Fibroblast of villous mesenchyme (primary cell): ENCODE results near the gene XIRP2. TPM values are rescaled to one million over a fixed set of nuclear protein-coding genes. Genes with fewer than 3 reads are reported as not detected.

Experiments used
- DNase-seq: peaks from one replicate; pipeline ENCODE4 v3.0.0-alpha.2; 2010; ENCODE audit warnings: low read depth
- H3K4me3 ChIP-seq: 2 replicates; pipeline ENCODE4 v1.5.1; 2011; ENCODE audit warnings: low read depth, mild to moderate bottlenecking, low read length
- CTCF ChIP-seq: IDR thresholded peaks from 2 replicates; pipeline ENCODE4 v1.5.1; 2012; ENCODE audit warnings: low read depth, mild to moderate bottlenecking, low read length; ENCODE audit not compliant: insufficient read depth
- total RNA-seq: library from RNA; depleted of rRNA; stranded (reverse); fragments of >200 nt; gene quantifications from 2 replicates; pipeline ENCODE4 v1.2.3, GENCODE V29; 2012

Gene XIRP2
- total RNA-seq, 1 donor: under 0.01 TPM

- TF ChIP-seq CTCF: no peak
- DNase-seq: no peak
- H3K4me3 ChIP-seq: no peak overlapping the region
These were observed 409.0 kb downstream of the XIRP2 start for GRCh38 chr2:167297292-167297691.

- TF ChIP-seq CTCF: no peak
- H3K4me3 ChIP-seq: no peak overlapping the region
- no peak for DNase-seq
These were observed 409.7 kb downstream of the XIRP2 start for GRCh38 chr2:167298017-167298416.
